Right atrium auricular region (tissue), 2 donors: ENCODE data around the gene DNAJB4. TPM values are rescaled to one million over a fixed set of nuclear protein-coding genes. Genes with fewer than 3 reads are reported as not detected.

ENCODE experiments used
- DNase-seq: peaks from one replicate; pipeline ENCODE4 v3.0.0-alpha.2; 2019; ENCODE audit warnings: low spot score
- H3K27ac ChIP-seq, 2 donors: fragments of 200-600 bp; sonication (generic); 1 replicate in 1 of 2; 2 replicates in 1 of 2; pipeline ENCODE4 v1.5.1; 2016 to 2019
- H3K27me3 ChIP-seq, 2 donors: fragments of 200-600 bp; sonication (generic); one replicate each; pipeline versions ENCODE4 v1.5.1 to v1.6.0; 2017 to 2019
- H3K36me3 ChIP-seq: fragments of 200-600 bp; sonication (generic); one replicate; pipeline ENCODE4 v1.5.1; 2016
- H3K4me1 ChIP-seq, 2 donors: fragments of 200-600 bp; sonication (generic); one replicate each; pipeline versions ENCODE4 v1.5.1 to v1.6.0; 2017 to 2019
- H3K4me3 ChIP-seq, 2 donors: fragments of 200-600 bp; sonication (generic); 1 replicate in 1 of 2; 2 replicates in 1 of 2; pipeline ENCODE4 v1.5.1; 2017 to 2019; ENCODE audit warnings: mild to moderate bottlenecking in 1 of 2, moderate library complexity in 1 of 2
- H3K9me3 ChIP-seq, 2 donors: fragments of 200-600 bp; sonication (generic); one replicate each; pipeline ENCODE4 v1.5.1; 2019
- CTCF ChIP-seq, 2 donors: fragments of 200-600 bp; sonication (generic); IDR thresholded peaks; one replicate each; pipeline ENCODE4 v1.5.1; 2019; ENCODE audit warnings: antibody characterized with exemption in 2 of 2
- total RNA-seq, 2 donors: library from RNA; depleted of rRNA; stranded (reverse); fragments of >200 nt; gene quantifications; one replicate each; pipeline ENCODE4 v1.1.0, GENCODE V29; 2016

Gene DNAJB4
- total RNA-seq, 2 donors from 2014 or later, result 60.9 to 83.6 TPM

GRCh38 chr1:78035121-78035520 lies 30.4 kb downstream of the DNAJB4 start:
- H3K9me3 ChIP-seq, result no peaks in the 10 kb centered on the region

GRCh38 chr1:78036450-78036849 lies 31.7 kb downstream of the DNAJB4 start:
- Histone ChIP-seq H3K4me1 (peaks cover 0 to 10% of the 10 kb centered on the region in 2 donors), H3K4me3 (no peak overlapping the region), H3K9me3 (no peaks in the 10 kb centered on the region), H3K36me3 (no peaks in the 10 kb centered on the region), H3K27ac (no peak overlapping the region), H3K27me3 (no peaks in the 10 kb centered on the region)
- DNase-seq, result no peak
- TF ChIP-seq CTCF (IDR thresholded peaks at IDR 0.05), result no peak

More at GRCh38 chr1:78035121-78035520, 30.4 kb downstream of the DNAJB4 start:
- peaks cover 0 to 10% of the 10 kb centered on the region in 2 donors for H3K4me1 ChIP-seq
- no peak for DNase-seq
- no peaks in the 10 kb centered on the region for H3K36me3 ChIP-seq
- H3K27ac ChIP-seq, result no peak overlapping the region
- no peak overlapping the region for H3K4me3 ChIP-seq
- no peak for TF ChIP-seq CTCF (IDR thresholded peaks at IDR 0.05)
- no peaks in the 10 kb centered on the region for H3K27me3 ChIP-seq

- DNase-seq, result no peak
- Histone ChIP-seq H3K4me1 (peaks cover 0 to 5% of the 10 kb centered on the region in 2 donors), H3K27me3 (no peaks in the 10 kb centered on the region), H3K36me3 (no peaks in the 10 kb centered on the region), H3K27ac (no peak overlapping the region), H3K9me3 (no peaks in the 10 kb centered on the region), H3K4me3 (no peak overlapping the region)
- TF ChIP-seq CTCF (IDR thresholded peaks at IDR 0.05), result no peak
Measured at GRCh38 chr1:78038071-78038470, 33.3 kb downstream of the DNAJB4 start.

GRCh38 chr1:78038491-78038939 lies 33.8 kb downstream of the DNAJB4 start:
- H3K4me3 ChIP-seq, result no peak overlapping the region
- H3K27me3 ChIP-seq, result no peaks in the 10 kb centered on the region
- DNase-seq, result no peak
- H3K36me3 ChIP-seq, result no peaks in the 10 kb centered on the region
- TF ChIP-seq CTCF (IDR thresholded peaks at IDR 0.05), result no peak
- H3K27ac ChIP-seq, result no peak overlapping the region
- peaks cover 0 to under 1% of the 10 kb centered on the region in 2 donors for H3K4me1 ChIP-seq
- H3K9me3 ChIP-seq, result no peaks in the 10 kb centered on the region

- H3K36me3 ChIP-seq, result no peaks in the 10 kb centered on the region
- H3K4me1 ChIP-seq, result peaks cover 0 to 9% of the 10 kb centered on the region in 2 donors
- no peak for TF ChIP-seq CTCF (IDR thresholded peaks at IDR 0.05)
- H3K9me3 ChIP-seq, result no peaks in the 10 kb centered on the region
- H3K4me3 ChIP-seq, result no peak overlapping the region
- no peak overlapping the region for H3K27ac ChIP-seq
- no peaks in the 10 kb centered on the region for H3K27me3 ChIP-seq
- no peak for DNase-seq
Measured at GRCh38 chr1:78040484-78041089, 35.8 kb downstream of the DNAJB4 start.

GRCh38 chr1:78043436-78043835 lies 38.7 kb downstream of the DNAJB4 start:
- no peak for DNase-seq
- Histone ChIP-seq H3K4me3 (no peak overlapping the region), H3K4me1 (peaks cover 0 to 22% of the 10 kb centered on the region in 2 donors), H3K27ac (no peak overlapping the region), H3K27me3 (no peaks in the 10 kb centered on the region), H3K9me3 (no peaks in the 10 kb centered on the region), H3K36me3 (no peaks in the 10 kb centered on the region)
- no peak for TF ChIP-seq CTCF (IDR thresholded peaks at IDR 0.05)
